Measurements from ENCODE around the gene GABRB1.
A peak's percentile ranks its signal among the peaks of the same experiment; 100 is the strongest.

Gene GABRB1

DNA sequence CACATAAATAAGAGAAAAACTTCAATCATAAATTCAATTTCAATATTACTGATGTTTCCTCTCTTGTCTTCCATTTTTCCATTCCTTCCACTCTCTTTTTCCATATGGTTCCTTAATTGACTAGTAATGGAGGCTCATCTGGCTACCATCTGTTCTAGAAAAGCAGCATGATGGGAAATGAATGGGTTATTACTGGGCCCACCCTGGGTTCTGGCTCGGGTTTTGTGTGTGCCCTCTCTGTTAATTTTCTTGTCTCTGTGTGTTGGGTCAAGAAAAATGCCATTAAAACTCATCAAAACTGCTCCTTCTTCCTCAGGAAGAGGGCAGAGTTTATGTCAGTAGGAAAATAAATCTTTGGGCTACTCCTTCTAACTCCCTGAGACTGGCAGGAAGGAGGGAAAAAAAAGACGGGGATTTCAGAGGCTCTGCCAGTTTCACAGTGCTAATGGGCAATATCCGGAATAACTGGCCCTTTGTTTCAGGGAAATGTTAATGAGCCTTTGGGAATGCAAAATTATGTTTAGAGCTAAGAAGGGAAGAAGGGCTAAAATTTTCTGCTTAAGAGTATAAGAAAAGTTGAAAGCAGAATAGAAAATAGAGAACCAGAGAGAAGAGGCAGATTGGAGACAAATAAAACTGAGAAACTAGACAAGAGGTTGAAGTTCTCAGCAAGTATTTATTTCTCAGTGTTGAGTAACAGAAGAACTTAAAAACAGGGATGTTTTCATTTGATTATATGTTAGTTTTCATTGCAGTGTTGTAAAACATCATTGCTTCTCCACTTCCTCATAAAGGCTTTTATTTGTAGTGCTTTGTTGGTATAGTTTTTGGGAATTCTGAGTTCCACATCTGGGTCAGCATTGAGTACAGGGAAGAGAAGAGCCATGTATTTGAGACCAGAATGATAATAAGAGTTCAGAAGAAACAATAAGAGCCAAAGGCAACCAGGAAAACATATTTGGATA, 19.7 kb downstream of the GABRB1 start:
- no peak for DNase-seq

DNA sequence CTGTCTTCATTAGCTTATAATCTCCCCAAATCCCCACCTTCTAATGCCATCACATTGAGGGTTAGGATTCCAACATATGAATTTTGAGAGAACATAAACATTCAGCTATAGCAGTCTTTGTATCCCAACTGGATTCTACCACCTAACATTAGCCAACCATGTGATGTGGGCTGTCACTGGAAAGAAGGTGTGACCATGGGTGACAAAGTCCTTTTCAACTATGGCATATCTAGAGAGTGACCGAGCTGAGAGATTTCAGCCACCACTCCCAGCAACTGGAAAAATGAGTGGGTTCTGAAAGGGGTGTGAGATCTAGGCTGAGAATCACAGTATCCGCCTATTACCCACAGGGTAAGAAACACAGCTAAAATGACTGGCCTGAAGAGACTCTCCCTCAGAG, 22.1 kb downstream of the GABRB1 start:
- no peak for DNase-seq

DNA sequence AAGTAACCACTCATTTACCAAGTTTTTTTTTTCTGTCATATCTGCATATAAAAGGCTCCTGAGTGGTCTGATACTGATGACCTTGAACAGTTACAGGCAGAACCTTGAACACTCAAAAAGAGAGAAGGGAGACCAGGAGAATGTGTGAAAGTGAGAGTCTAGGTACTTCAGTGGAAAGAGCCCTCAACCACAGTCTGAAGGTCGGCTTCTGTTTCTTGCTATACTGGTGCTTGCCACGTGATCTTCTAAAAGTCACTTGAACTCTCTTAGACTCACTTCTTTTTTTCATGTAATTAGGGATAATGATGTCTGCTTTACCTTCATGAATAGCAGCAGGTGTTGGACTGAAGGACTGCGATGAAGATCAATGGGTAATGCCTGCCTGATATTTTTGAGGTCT, 22.8 kb downstream of the GABRB1 start:
- no peak for DNase-seq

DNA sequence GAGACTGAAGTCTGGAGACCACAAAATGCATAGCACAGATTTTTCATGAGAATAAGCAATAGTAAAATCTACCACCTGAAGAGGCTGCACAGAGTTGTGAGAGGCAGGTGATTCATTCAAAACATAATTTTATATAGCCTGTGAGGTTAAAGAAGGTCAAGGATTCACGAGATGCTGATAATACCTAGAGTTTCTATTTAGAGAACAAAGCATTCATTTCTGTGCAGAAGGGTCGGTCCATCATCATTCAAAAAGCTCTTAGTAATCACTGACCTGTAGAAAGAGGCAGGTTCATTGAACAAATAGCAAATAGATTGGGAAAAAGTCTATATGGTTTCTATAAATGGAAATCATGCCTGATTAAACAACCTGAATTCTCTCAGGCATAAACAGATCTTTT, 26.6 kb downstream of the GABRB1 start:
- no peak for DNase-seq

DNA sequence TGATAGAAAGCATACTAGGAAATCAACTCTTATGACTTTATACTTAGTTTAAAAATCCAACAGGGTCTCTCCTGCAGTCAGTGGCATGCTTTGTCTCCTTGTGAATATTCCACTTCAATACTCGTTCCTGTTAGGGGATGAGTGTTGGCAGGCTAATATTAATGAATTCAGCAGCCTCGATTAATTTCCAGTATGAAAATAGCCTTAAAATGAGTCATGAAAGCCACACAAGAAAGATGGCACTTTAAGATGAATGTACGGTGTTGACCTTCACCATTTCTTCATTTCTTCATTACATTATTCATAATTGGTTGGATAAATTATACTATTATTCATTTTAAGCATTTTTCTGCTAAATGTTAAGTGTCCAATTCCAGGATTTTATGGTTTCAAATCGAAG, 29.2 kb downstream of the GABRB1 start:
- no peak for DNase-seq

DNA sequence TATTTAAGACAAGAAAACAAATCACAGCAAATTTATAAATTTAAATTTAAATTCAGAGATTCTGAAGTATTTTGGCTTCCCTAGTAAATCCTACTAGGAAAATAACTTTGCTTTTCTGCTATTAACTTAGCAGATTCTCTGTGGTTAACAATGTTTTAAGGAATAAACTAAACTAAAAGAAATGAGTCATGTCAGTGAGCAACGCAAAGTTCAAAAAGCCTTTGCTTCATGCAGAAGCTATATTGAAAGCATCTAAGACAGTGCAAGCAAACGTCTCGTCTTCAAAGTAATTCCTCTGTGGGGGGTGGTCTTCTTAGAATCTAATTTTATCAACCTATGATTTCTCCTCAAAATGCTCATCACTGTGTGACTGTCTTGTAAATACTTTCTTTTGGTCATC, 30.1 kb downstream of the GABRB1 start:
- no peak for DNase-seq

DNA sequence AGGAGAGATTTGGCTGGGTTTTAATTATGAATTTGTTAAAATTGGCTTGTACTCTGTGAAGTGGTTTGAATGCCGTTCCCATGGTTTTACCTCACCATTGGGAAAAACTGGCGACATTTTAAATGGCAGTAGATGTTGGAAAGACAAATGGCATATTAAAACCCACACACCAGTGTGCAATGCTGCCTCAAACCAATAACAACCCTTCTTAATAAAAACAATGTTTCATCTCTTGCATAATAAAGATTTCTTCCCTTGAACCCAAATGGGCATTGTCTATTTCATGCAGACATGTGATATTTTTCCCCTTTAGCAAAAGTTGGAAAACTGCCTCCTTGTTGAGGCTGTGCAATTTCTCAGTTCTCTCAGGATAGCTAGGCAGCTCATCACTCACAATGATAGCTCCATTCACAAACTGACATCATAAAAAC, 33.7 kb downstream of the GABRB1 start:
- no peak for DNase-seq

DNA sequence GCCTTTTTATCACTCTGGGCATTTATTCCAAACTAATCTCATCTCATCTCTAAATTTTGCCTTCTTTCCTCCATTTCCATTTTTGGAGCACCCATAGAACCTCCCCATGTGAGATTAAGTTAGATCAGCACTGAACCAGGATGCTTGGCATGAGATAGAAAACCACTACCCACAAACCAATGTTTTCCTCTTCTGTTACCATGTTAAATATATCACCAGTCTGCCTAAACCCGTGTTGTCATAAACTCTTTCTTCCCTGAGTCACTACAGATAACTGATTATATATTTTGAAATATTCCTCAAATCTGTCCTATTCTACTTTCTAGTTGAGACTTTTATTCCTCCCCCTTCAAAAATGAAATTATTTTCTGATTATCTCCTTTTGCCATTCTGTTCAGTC, 37.6 kb downstream of the GABRB1 start:
- DNase-seq: no peak

DNA sequence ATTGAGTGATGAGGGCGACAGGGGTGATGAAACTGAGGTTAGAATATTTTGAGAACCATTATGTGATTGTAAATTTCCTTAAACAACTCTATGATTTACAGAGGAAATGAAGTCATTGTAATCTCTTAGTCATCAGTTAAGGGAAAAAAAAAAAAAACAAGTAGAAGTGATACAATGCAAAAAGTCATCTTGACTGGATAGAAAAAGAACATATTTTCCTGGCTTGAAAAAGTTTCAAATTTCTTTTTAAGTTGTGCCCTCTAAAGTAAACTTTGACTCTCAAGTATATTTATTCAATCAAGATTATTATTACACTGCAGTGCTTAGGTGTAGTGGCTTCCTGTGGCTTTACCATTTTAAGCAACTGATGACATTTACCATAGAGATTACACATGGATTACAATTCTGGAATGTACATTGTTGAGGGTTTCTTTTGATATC, 40.6 kb downstream of the GABRB1 start:
- DNase-seq: no peak

DNA sequence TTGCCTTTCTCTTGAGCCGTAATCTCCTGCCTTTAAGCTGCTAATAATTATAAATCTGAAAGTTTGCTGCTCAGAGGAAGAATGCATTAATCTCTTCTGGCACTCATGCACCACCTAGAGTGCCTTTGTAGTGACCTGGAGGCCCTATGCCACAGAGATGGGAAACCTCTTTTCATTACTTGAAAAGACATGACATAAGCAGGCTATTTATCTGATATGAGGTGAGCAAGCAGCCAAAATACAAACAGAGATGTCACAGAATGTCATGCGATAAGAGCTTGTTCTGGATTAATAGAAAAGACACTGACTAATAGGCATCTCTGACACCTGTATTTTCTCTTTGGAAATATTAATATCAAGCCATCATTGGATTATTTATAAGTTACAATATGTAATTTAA, 42.3 kb downstream of the GABRB1 start:
- no peak for DNase-seq

DNA sequence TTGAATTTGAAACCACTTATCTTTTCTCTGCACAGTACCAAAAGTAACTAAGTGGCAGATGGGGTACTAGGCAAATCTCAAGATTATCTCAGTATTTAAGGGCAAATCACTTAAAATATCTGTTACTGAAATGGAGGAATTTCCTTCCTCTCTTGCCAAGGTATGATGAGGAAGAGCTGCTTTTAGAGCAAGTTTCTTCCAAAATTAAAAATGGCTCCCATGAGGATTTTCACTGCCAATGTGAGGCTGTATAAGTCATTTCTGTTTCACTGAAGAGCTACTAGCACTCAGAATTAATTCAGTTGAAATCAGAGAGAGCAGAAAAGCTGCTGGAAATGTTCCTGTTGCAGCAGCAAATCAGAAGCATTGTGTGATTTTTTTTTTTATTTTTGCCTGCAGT, 43.4 kb downstream of the GABRB1 start:
- DNase-seq: no peak

DNA sequence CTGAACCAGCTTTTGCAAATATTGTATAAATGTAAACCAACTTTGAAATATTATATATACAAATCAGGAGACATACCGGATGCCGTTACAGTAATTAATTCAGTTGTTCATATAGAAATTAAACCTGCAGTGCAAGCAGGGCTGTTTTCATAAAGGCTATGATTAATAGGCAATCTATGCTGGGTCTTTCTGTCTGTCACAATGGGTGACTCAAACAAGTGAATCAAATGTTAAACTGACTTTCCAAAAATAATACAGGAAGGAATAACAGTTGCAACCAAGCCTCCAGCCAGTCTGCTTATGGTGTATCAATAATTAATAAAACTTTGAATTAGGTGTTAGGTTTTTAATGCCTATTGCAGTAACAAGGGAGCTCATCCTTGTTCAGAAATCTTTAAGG, 43.9 kb downstream of the GABRB1 start:
- no peak for DNase-seq

DNA sequence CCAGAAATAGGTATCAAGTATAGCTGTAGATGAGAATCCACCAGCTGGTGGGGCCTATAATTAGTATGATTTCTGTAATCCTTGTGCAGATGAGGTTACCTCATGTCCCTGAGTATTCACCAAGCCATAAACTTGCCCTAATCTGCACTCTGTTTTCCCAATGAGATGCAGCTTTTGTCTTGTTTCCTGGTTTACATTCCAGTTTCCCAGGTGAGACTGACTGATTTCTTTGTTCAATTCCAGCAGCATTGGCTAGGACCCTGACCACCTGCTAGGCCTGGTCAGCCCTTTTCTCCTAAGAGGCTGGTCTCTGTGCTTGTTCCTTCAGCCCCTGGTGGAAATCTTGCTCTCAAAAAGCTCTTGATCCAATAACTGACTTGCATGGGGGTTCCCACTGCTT, 44.6 kb downstream of the GABRB1 start:
- no peak for DNase-seq

DNA sequence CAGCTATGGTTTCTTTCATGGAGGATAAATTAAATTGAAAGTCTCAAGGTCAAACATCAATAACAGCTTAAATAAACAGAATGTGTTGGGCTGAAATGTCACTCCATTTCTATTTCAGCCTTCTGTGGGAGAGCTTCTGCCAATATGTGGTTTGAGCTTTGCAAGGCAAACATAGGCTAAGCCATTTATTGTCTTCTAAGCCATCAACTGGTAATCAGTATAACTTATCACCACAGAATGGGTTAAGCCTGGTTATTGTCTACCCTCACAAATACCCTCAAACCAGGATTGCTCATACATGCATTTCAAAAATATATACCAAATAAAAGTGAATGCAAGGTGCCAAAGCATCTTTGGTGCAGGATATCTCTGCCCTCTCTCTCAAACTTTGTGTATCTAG, 52.7 kb downstream of the GABRB1 start:
- peak; percentile 15 to 19 for DNase-seq

DNA sequence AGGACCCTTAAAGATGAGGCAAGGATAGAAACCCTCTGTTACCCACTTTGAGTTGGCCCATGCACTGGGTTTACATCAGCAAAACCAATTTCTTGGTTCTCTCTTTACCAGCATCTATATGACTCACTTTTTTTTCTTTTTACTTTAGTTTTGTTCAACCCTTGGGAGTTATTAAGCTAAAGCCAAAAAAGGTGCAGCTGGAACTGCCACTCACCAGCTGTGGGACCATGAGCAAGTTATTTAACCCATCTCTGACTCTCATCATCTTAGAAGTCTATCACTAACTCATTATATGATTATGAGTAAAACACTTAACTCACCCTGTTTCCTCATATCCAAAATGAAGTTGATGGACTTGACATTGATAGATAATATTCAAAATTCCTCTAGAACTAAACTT, 53.4 kb downstream of the GABRB1 start:
- no peak for DNase-seq

DNA sequence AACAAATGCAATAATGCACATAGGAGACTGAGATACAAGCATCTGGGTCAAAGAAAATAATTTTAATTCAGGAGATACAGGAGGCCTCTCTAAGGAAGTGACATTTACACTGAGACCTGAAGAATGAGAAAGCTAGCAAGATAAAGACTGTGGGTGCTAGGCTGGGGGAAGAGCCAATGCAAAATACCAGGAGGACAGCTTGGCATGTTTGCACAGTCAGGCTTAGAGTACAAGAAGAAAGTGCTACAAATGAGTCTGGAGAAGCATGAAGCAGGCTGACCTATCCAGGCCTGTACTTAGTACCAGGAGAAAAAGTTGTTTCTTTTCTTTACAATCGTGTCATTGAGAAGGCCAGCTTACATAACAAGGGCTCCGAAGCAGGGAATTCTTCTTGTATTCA, 56.9 kb downstream of the GABRB1 start:
- no peak for DNase-seq

DNA sequence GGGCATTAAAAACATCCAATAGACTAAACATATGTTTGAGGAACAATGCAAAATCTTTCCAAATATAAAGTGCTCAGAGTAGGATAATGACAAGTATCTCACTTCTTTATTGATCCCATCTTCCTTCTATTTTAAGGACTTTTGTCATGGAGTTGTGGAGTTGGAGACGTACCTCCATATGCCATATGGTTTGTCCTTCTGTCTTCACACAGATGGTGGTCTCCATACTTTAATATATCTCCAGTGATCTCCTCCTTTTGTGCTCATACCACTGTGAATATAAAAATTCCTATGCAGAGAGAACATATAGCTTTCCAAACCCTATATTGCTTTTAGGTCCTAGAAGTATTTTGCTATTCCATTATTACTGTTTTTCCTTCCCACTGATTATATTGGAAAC, 64.5 kb downstream of the GABRB1 start:
- DNase-seq: no peak

DNA sequence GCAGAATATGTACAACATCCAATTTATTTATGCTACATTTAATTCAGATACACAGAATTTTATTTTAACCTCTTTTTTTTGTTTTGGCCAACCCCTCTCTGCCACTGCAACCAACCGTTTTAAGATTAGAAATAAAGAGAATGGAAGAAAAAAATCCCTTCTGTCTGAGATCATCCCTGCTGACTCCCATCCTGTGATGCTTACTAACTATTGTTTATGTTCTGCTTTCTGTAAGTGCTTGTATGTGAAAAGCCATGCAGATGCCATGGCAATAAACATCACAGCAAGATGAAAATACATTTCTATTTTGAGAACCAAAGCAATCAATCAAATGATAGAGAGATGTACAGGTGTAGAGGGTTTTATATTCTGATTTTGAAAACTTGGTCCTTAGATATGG, 70.1 kb downstream of the GABRB1 start:
- DNase-seq: no peak

DNA sequence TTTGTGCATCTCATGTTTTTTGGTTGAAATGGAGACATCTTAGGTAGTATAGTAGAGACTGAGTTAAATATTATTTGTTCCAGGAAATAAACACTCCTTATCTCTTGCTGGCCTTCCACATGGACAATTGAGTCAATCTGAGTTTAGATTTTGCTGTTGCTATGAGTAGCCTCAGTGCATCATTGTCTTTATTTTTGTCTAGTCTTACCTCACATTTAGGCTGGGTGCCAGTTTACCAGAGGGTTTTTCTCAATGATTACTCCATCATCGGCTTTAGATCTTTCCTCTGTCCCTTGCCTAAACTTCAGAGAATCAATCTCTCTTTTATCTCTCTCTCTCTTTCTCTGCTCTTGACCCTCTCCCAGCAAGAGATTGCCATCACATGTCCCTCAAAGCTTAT, 73.6 kb downstream of the GABRB1 start:
- DNase-seq: no peak

DNA sequence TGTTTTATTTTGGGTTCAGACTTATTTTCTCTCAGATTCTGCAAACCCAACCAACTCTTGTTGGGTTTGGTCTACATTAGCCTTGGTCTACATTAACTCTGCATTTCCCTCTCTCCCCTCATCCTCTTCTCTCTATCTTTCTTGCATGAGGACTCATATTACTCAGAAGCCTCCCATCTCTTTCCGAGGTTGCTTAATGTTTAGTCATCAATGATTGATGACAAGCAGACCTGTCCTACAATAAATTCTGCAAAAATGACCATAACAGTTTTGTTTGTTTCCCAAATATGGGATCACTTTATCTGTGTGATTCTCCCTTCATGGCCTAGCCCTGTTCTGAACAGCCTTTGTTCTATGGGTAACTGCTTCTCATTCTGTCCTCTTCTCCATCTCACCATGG, 75.2 kb downstream of the GABRB1 start:
- DNase-seq: no peak

DNA sequence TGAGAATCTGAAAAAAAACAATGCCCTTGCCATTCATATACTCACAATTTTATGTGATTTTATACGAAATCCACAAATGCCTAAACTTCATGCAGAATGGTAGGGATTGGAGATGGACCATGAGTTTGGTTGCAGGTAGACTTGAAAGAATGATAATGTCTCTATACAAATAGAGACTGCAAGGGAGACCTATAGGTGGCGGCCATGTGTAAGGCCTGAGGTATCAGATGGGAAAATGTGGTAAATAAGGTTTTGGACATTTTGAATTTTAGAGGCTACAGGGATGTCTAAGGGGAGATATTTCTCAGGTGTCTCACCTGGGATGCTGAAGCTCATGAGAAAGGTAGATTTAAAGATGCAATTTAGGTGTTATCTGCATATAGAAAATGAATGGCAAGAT, 78.0 kb downstream of the GABRB1 start:
- no peak for DNase-seq

DNA sequence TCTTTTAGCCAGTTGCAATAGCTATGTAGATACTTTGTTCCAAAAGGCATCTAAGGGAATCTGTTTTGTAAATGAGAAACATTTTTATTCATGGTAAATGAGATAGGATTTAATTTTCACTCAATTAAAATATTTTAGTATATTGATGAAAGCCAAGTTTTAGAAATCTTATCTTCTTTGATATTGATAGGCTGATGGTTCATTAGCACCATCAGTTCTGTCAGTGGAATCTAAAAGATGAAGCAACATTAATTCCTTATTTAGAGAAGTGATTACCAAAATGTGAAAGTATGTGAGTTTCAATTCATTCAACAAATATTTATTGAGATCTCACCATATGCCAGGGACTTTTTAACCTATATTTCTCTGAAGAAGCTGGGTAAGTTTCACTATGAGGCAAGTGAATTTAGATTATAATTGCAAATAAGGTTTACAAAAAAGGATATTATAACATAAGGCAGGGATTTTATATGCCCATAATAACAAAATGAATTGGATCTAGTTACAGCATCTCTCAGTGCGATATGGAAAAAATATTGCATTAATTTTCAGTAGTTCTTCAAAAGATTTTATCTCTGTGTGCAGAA, 79.3 kb downstream of the GABRB1 start:
- no peak for DNase-seq

DNA sequence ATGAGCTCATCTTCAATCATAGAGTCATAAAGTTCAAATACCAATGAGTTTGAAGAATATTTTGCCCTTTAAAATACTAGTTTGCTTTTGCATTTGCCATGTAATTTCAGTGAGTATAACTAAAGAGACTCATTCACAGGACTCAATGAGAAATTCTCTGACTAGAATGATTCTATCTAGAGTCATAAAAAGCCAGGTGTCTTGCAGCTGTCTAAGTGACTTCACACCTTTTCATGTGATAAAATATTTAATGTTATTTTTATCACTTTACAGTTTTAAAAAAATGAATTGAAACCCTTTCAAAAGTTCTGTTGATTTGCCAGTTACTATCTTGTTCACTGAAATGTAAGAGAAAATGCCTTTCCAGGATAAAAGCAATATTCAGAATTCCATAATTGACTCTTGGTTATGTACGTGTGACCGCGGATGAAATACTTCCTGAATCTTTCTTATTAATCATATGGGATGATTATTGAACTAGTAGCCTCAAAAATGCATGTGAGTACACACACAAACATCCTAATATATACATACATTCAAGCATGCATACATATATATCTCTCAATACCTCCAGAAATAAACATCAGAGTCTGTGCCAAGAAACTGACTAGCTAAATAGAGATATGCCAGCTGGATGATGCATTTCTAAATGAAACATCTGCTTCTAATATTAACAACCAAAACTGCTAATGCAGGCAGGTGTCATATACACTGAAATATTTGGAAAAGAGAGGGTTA, 87.0 kb downstream of the GABRB1 start:
- DNase-seq: no peak

DNA sequence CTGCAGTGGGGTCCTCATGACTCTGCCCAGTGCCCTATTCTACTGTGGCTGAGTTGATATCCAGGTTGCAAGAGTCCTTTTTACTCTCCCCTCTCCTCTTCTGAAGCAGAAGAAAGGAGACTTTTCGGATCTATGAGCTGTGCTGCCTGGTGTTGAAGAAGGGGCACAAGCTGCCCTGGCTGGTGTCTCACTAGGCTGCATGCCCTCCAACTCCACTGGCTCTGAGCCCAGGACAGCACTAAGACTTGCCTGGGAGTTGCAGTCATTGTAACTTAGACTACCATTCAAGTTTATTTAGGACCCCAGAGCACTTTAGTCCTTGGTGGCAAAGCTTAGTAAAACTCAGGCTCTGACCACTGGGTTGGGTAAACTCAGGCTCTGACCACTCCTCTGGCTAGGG, 89.4 kb downstream of the GABRB1 start:
- DNase-seq: no peak
